ENCODE measurements around the gene LPO. TPM values are rescaled to one million over a fixed set of nuclear protein-coding genes. Genes with fewer than 3 reads are reported as not detected.

Gene LPO
- total RNA-seq, 4 donors from 2014 or later = 0.27 TPM; not detected in 3

DNA sequence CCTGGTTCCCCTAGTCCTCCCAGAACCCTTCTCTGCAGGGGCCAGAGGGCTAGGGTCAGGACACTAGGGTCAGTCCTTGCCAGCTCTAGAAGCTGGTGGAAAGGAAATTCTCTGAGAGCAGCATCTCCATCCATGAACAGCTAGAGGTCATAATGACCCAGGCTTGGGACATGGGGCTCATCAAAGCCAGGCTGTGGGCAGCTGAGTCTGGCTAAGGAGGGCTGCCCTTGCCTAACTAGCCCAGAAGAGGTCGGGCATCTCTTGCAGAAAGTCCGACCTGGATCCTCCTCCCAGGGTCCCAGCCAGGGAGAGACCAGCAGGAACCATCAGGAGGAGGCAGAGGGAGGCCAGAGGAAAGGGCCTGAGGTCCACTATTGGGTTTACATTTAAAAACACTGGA lies 38.0 kb downstream of the LPO start:
- Histone ChIP-seq H3K27me3 (peaks cover 2% of the 10 kb centered on the region), H3K27ac (no peak overlapping the region), H3K9me3 (no peaks in the 10 kb centered on the region), H3K4me3 (replicated peaks in 1 of 3) (no peak overlapping the region), H3K4me1 (peaks cover 0 to 4% of the 10 kb centered on the region in 2 donors), H3K36me3 (no peaks in the 10 kb centered on the region)
- intact Hi-C loops (cut with DNase I) = no loop called here
- DNase-seq = no peak
- WGBS, 2 donors = 45 to 50% methylated on average over 1 to 2 of the region's 2 CpGs
- TF ChIP-seq, protein P1, sequence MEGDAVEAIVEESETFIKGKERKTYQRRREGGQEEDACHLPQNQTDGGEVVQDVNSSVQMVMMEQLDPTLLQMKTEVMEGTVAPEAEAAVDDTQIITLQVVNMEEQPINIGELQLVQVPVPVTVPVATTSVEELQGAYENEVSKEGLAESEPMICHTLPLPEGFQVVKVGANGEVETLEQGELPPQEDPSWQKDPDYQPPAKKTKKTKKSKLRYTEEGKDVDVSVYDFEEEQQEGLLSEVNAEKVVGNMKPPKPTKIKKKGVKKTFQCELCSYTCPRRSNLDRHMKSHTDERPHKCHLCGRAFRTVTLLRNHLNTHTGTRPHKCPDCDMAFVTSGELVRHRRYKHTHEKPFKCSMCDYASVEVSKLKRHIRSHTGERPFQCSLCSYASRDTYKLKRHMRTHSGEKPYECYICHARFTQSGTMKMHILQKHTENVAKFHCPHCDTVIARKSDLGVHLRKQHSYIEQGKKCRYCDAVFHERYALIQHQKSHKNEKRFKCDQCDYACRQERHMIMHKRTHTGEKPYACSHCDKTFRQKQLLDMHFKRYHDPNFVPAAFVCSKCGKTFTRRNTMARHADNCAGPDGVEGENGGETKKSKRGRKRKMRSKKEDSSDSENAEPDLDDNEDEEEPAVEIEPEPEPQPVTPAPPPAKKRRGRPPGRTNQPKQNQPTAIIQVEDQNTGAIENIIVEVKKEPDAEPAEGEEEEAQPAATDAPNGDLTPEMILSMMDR (IDR thresholded peaks at IDR 0.05) = no peak
- TF ChIP-seq POLR2A (IDR thresholded peaks at IDR 0.05) = no peak

DNA sequence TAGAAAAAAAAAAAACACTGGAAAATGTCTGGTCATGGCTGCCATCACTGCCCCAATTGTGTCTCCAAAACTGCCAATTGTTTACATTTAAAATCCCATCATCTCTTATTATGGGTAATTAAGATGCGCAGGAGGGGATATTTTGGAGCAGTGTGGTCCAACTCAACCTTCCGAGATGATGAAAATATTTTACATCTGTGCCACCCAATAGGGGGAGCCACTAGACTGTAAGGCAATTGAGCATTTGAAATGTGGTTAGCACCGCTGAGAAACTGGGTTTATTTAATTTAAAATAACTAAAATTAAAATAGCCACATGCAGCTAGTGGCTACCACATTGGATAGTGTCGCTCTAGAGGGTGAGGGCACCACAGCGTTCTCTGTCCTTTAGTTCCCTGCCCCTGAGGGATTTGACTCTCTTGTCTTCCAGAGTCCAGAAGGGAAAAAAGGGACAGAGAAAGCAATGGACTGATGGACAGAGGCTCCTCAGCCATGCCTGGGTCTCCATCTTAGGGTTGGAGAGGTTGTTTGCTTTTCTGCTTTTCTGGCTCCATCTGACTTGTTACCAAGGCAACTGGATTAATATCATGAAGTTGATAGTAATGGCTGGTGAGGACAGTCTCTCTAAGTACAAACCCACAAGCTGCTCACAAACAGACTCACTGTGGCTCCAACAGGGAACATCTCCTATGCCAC lies 38.9 kb downstream of the LPO start:
- Histone ChIP-seq H3K4me3 (replicated peaks in 1 of 3) (no peak overlapping the region), H3K27me3 (peaks cover 2% of the 10 kb centered on the region), H3K4me1 (peaks cover 0 to 4% of the 10 kb centered on the region in 2 donors), H3K27ac (no peak overlapping the region), H3K9me3 (no peaks in the 10 kb centered on the region), H3K36me3 (no peaks in the 10 kb centered on the region)
- TF ChIP-seq POLR2A (IDR thresholded peaks at IDR 0.05) = no peak
- TF ChIP-seq, protein P1 (IDR thresholded peaks at IDR 0.05) = peak in 1 of 6 experiments; percentile 18
- 71 to 73% methylated on average over 5 of the region's 5 CpGs for WGBS, 2 donors
- DNase-seq = no peak
- intact Hi-C loops (cut with DNase I) = no loop called here

DNA sequence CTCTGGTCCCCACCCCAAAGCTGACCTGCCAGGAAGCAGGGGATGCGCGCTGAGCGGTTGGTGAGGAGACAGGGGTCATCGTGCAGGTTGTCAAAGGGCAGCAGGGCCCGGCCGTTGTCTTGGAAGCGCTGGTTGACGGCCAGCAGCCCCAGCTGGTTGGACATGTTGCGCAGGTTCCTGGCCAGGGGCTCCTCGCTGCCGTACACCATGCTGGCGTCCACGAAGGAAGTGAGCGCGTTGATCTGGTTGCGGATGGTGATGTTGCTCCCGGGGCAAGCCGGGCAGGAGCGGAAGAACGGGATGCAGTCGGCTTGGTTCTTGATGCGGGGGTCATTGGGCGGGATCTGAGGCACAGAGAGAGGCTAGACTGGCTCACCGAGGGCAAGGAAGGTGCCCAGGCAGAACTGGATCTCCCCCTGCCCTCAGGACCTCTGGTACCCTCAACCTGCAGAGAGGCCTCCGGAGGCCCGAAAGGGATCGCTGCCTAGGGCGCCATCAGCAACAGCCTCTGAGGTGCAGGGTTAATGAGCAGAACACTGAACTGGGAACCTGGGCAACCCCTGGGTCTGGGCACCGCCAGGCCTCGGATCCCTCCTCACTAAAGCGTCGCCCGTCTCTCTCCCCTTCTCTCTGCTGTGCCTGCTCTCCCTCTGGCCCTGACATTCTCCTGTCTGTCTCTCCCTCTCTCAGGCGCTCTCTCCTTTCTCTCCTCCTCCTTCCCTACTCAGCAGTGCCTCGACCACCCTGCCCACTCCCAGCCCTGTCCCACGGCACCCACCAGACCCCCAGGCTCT lies 39.6 kb downstream of the LPO start:
- 87 to 92% methylated on average over 33 to 35 of the region's 36 CpGs for WGBS, 2 donors

DNA sequence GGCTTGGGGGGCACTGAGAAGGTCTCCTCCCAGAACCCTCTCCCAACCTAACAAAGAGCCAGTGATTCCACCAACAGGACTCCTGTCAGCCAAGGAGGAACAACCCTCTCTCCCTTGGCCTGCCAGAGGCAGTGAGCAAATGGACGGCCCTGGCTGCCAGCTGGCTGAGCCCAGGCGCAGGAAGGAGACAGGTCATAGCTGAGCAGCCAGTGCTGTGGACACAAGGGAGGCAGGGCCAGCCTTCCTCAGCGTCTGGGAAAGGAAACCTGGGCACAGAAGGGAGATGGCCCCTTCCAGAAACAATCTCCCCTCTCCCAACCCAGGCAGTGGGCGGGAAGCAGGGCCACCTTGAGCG lies 40.3 kb downstream of the LPO start:
- Histone ChIP-seq H3K4me3 (replicated peaks in 1 of 3) (no peak overlapping the region), H3K9me3 (no peaks in the 10 kb centered on the region), H3K27ac (no peak overlapping the region), H3K27me3 (peaks cover 2% of the 10 kb centered on the region), H3K4me1 (peaks cover 0 to 4% of the 10 kb centered on the region in 2 donors), H3K36me3 (no peaks in the 10 kb centered on the region)
- 22 to 47% methylated on average over 3 of the region's 5 CpGs for WGBS, 2 donors
- DNase-seq = peak; percentile 7 to 38
- TF ChIP-seq POLR2A (IDR thresholded peaks at IDR 0.05) = no peak
- TF ChIP-seq, protein P1 (IDR thresholded peaks at IDR 0.05) = no peak
- intact Hi-C loops (cut with DNase I) = no loop called here

More for the DNA sequence above, 39.6 kb downstream of the LPO start:
- Histone ChIP-seq H3K4me3 (replicated peaks in 1 of 3) (no peak overlapping the region), H3K27me3 (peaks cover 2% of the 10 kb centered on the region), H3K9me3 (no peaks in the 10 kb centered on the region), H3K36me3 (no peaks in the 10 kb centered on the region), H3K4me1 (peaks cover 0 to 4% of the 10 kb centered on the region in 2 donors), H3K27ac (no peak overlapping the region)
- DNase-seq = peak in 1 of 2 donors; percentile 14
- TF ChIP-seq POLR2A (IDR thresholded peaks at IDR 0.05) = no peak
- TF ChIP-seq, protein P1 (IDR thresholded peaks at IDR 0.05) = no peak
- intact Hi-C loops (cut with DNase I) = no loop called here
